ENCODE measurements around the gene GRM4.

- TF ChIP-seq GATA2 (IDR thresholded peaks at IDR 0.05; ENCODE audit: low read depth, low read length) (no peak), GATA3 (IDR thresholded peaks at IDR 0.05; ENCODE audit: low read depth, low read length) (no peak)
Observed at GRCh38 chr6:34172961-34173775, 27.3 kb upstream of the GRM4 start.
